GM19351 (cell line): ENCODE measurements around the gene BZW1.
A peak's percentile ranks its signal among the peaks of the same experiment; 100 is the strongest.

Source experiments
- ATAC-seq: cut with Tn5 transposase; IDR thresholded peaks from one replicate; pipeline ENCODE4 v1.9.1; 2021; ENCODE audit warnings: mild to moderate bottlenecking, moderate library complexity; ENCODE audit not compliant: unreplicated experiment

The BZW1 gene

DNA sequence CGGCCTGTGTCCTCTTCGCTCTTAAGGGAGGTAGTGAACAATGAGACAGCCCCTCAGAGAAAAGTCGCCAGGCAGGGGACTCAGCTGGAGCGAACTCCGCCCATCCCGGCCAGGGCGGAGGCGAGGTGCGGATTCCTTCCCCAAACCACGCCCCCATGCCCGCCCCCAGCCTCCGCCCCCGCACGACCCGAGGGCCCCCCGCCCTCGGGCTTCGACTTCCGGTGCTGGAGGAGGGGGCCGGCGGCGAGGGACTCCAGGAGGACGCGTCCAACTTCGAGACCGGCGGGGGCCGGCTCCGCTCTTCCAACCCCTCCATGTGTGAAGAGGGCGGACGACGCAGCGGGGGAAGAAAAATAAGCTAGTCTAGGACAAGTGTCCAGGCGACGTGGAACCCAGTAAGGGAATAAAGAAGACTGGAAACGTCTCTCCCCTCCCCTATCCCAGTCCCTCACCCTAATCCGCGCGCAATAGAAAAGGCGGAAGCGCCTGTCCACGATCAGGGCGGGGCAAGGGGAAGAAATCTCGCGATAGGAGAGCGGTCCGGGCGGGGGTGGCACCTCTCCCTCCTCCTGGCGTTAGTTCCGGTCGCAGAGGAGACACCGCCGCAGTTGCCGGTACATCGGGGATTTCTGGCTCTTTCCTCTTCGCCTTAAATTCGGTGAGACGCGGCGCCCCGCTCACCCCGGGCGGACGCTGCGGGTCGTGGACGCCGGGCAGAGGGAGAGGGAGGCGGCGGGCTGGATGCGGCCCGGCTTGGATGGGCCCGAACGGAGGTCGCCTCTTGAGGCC lies at the start of gene BZW1:
BZW1 (plus strand) TSS at position 578 of the 789 bp plus-strand sequence. CDS start 1,308 bp downstream, outside the sequence.
- ATAC-seq = peak; percentile 72

DNA sequence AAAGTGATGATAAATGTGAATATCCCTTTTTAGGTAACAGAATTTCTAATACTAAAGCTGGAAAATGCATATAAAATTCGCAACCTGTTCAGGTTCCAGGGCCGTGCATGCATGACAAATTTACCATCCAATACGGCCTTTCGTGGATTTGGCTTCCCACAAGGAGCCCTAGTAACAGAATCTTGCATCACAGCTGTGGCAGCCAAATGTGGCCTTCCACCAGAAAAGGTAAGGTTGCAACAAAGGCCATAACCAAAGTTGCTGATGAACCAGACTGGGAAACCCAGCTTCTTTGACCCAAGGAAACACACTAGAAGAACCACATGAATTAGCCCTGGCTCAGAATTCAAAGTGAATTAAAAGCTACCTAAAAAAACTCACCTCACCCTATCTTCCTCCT lies 49.6 kb upstream of the BZW1 start:
- no peak for ATAC-seq

DNA sequence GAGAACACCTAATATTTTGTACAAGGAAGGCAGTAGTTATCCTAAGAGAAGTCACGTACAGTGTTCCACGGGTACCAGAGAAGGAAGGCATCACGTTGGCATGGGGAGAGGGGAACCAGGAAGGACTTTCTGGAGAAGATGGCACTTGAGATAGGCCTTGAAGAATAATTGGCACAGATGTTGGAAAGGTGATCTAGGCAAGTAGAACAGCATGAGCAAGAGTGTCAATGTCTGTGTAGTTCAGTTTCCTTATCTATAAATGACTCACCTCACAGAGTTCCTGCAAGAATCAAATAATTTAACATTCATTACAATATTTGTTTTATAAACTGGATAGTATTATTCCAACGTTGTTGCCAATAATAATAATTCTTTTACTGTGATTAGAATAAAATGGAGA lies 48.3 kb upstream of the BZW1 start:
- ATAC-seq = no peak

DNA sequence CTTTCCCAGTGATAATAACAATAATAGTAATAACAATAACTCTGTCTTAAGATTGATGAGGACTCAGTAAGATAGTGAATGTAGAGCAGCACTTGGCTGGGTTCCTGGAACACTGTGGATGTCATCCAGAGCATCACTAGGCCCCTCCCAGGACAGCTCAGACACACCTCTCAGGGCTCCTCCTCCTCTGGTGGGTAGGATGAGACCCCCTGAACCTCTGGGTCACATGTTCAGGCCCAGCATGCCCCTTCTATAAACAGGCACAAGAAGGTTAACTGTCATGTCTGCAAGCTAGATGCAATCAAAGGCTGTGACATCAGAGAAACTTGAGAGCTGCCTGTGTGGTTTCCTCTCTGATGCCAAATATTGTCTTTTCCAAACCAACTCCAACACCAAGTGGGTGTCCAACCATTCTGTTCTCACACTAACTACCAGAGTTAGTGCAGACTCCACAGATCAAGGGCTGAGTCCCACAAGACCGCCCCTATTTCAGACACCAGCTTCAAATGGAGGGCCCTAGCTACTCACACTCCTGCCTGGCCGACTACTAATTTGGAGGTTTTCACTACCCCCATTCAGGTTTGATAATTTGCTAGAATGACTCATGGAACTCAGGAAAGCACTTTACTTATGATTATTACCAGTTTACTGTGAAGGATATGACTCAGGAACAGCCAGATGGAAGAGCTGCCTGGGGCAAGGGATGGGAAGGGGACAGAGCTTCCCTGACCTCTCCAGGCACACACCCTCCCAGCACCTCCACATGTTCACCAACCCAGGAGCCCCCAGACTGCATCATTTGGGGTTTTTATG lies 46.4 kb upstream of the BZW1 start:
- peak; percentile 64 for ATAC-seq

DNA sequence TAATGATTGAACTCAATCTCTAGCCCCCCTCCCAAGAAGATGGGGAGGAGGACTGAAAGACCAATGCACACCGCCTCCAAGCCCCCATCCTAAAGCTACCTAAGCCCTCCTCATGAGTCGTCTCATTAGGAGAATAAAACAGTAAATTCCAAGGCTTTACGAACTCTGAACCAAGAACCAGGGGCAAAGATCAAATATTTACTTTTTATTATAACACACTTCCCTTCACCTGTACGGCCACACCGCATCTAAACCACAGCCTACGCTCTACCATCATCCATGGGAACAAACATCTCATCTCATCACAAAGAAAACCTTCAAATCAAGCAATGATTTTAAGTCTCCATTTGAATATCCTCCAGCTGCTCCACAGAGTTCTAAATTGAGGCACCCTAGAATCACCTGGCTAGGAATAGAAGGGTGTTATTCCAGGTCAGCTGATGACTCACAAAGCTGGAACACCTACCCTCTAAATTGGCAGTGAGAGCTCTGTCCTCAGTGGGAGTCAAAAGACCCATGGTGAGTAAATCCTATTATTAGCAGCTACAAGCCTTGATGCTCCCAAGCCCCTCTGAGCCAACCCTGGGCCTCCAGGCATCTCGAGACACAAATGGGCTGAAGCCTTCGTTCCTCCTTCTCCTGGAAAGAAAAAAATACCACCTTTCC lies 45.6 kb upstream of the BZW1 start:
- ATAC-seq = no peak

DNA sequence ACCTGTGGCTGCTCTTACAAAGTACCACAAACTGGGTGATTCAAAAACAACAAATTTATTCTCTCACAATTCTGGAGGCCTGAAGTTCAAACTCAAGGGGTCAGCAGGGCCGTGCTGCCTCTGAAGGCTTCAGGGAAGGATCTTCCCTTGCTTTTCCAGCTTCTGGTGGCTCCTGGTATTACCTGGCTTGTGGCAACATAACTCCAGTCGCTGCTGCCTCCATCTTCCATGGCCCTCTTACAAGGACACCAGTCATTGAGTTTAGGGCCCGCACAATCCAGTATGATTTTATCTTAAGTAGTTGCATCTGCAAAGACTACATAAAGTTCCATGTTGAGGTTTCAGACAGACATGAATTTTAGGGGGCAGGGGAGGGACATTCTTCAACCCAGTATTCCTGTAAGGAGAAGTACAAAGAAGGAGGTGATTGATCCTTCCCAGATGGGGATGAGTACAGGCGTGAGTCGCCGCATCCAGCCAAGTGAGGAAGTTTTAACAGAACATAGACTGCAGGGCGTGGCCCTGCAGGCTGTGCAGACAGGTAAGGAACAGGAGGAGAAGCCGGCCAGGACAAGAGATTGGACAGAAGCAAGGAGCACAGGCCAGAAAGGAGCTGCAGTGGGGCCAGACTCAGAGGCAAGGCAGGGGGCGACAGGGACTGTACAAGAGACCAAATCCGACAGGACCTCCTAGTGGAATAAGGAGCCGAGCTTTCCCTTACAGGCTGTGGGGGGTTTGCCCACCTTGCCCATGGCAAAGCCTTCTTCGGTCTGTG lies 44.4 kb upstream of the BZW1 start:
- no peak for ATAC-seq

DNA sequence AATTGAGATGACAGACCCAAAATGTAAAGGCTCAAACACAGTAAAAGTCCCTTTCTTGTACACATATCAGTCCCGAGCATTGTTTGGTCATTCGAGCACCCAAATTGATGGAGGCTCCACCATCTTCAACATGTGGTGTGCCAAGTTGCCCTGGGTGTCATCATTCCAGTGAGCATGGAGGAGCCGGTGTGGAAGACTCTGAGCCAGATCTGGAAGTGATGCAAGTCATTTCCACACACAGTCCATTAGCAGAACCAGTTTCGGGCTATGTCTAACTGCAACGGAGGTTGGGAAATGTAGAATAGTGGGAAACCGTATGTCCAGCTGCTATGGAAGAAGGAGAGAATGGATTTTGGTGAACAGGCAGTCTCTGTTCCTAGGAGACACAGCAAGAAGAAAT lies 40.9 kb upstream of the BZW1 start:
- no peak for ATAC-seq

DNA sequence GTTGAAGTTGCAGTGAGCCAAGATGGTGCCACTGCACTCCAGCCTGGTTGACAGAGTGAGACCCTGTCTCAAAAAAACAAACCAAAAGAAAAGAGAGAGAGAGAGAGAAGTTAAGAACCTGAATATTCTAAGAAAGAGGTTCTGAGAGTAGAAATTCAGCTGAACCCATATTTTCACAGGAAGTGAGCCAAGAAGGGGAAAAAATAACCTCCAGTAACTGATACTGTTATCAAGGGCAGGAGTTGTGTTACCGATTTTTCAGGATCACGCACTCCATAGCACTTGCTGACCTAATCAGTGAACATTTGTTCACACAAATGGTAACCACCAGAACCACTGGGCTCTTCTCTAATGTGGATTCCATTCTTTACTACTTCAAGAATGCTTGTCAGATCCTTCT lies 39.1 kb upstream of the BZW1 start:
- ATAC-seq = no peak

DNA sequence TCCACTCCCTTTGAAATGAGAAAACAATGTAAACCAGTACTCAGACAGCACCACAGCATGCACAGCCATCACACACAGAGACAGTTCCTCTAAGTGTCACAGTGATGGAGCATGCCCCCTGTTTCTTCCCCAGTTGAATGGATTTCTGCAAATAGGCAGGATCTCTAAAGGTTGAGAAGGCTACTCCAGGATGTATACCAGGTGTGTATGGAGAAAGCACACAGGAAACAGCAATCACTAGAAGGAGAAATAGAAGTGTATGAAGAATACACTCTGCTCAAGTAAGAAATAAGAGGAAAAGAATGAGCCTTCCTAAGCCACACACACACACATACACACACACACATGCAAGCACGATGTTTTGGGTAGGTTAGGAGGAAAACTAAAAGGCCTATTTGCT lies 38.6 kb upstream of the BZW1 start:
- ATAC-seq = no peak

DNA sequence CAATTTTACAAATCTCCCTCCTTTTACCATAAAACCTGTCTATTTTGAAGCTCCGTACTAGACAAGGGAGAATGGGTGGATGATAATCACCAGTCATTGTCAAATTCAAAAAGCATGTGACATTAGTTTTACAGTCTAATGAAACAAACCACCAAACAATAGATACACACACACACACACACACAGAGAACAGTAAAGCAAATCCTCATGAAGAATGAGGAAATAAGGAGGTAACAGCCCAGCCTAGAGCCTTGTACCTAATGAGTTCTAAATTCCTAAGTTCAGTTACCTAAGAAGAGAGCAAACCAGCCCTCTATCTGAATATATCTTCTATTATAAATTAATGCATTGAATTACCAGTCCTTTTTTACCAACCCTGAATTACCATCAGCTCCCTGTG lies 36.8 kb upstream of the BZW1 start:
- no peak for ATAC-seq

DNA sequence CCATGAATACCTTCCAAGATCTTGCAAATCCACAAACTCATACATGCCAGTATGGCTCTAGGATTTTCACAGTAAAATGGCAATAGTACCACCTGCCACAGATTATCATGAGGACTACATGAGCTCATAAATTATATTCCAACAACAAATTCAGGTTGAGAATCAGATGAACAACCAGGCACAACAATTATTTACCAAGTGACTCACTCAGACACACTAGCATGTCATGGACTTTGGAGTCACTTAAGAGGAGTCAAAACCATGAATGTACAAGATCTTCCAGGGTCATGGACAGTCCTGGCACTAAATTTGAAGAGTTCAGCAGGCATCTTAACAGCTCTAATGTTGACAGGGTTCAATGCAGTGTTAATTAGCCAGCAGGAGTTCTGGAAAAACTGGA lies 34.4 kb upstream of the BZW1 start:
- no peak for ATAC-seq

DNA sequence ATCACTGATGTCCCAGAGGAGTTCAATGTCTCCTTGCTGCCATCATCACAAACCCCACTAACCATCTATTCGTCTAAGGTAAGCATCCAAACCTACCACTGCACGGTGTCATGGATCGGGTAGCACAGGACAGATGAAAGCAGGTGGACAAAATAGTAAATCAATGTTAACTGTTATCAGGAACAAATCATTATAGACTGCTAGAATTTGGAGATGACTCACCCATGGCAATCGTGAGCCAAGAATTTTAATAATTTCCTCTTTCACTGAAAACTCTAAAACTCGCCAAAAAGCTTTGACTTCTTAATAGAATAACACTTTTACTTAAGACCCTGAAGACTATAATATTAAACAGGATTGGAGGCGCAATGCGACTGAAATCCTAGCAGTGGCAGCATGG lies 33.7 kb upstream of the BZW1 start:
- no peak for ATAC-seq

DNA sequence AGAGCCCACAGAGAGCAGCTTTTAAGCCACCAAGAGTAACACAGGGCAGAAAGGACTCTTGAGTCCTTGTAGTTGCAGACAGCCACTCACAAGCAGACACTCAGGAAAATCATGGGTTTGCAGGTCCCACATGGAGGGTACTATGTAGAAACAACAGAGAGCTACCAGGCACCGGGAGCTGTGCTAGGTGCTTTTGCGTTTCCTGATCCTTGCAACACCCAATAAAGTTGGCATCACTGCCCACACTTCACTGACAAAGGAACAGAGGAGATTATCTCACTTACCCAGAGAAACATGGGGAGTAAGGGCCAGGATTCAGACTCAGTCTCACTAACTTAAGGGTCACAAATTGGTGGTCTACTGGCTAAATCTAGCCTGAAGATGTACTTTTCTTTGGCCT lies 32.5 kb upstream of the BZW1 start:
- no peak for ATAC-seq

DNA sequence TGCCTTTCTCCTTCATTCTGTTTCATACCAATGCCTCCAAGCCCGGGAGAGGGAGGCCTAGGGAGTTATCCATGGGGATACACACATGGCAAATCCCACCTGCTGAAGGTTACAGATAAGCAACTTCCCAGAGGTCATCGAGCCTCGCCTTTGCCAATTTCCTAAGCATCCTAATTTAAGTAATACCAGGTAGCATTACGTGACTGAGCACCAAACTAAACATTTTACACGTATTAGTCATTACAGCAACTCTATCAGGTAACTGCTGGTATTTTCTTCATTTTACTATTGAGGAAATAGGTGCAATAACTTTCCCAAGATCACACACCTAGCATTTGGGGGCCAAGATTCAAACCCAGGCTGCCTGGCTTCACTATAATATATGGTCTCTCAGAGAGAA lies 30.1 kb upstream of the BZW1 start:
- ATAC-seq = no peak

DNA sequence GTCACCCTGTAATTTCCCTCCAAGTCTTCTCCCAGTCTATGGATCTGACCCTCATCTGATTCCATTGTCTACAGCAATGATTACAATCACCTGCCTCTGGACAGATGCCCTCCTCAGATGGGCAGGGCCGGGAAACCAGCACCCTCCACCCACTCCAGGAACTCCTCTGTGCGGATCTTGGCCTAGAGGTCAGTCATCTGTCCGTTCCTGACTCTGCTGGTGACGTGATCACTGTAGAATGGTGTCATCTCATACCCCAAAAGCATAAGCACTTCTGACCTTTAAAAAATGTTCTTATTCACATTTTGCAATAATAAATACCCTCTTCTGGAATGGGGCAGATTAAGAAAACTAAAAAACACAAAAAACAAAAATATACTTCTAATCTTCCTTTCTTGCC lies 29.5 kb upstream of the BZW1 start:
- no peak for ATAC-seq

DNA sequence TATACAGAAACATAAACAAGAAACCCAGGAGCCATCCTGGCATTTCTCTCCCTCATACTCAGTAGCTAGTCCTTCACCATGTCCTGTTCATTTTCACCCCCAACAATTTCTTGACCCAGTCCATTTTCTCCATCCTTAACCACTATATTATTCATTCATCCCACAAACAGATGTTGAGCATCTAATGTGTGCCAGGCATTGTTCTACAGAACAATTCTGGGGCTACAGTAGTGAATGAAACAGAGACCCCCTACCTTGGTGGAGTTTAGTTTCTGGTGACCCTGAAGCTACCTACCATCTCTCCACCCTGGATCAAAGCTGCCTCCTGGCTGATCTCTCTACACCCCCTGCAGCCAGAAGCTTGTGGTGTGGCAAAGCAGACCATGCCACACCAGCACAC lies 27.5 kb upstream of the BZW1 start:
- ATAC-seq = no peak

DNA sequence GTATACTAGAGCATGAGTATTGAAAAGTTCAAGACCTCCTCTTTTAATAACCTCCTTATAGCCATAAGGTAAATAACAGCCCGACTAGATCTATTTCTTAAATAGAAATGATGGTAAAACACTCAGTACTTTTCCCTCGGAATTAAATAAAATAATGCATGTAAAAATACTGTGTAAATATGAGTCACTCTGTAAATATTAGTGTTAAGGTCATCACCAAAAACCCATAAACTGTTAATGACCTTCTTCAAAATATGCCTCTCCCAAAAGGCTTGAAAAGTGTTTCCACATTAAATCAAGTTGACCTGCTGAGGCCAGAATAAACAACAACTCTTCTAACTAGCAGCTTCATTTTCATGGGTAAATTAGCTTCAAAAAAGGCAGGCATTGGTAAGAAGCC lies 25.3 kb upstream of the BZW1 start:
- ATAC-seq = no peak

DNA sequence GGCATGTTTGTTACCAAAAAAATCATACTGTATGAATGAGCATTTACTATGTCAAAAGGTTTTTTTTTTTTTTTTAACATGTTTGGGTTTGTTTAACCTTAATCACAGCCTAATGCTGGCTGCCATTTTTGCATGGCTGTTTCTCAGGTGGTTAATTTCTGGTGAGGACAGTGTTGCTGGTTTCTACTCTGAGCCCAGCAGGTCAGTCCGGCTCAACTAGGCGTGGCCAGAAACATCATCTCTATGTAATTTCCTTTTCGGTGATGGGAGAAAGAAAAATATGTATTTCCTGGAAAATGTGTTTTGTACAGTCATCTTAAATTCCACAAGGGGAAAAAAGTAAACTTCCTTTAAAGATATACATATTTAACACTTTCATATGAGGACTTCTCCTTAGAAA lies 24.9 kb upstream of the BZW1 start:
- no peak for ATAC-seq

DNA sequence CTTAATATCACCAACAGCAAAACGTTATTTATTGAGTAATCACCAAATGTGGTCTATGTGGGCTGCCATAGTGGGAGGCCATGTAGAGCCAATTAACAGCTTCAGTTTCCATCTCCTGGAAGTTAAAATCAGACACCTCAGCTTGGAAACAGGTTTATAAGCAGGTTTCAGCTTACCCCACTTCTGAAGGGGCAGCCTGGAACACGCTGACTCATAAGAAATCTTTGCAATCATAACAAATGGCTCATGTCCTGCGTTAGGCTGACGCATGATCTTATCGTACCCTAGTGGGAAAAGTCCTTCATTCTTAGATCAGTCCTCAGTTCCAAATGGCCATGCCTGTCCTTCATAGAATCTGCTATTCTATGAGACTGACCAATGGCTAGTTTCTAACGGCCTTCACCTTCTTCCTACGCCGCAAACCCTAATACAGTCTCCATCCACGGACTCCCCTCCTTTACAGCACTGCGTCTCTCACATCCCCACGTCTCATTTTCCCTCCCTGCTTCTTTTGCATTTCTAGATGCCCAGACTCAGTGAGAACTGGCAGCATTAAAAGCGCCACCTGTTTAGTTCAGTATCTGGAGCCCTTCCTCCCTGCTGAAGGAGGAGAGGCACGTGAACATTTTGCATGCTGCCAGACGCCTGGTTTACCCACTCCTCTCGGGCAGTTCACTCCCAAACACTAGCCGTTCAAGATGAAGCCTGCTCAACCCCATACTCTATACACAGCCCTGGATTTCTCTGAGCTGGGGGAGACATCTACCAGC lies 24.2 kb upstream of the BZW1 start:
- ATAC-seq = no peak

DNA sequence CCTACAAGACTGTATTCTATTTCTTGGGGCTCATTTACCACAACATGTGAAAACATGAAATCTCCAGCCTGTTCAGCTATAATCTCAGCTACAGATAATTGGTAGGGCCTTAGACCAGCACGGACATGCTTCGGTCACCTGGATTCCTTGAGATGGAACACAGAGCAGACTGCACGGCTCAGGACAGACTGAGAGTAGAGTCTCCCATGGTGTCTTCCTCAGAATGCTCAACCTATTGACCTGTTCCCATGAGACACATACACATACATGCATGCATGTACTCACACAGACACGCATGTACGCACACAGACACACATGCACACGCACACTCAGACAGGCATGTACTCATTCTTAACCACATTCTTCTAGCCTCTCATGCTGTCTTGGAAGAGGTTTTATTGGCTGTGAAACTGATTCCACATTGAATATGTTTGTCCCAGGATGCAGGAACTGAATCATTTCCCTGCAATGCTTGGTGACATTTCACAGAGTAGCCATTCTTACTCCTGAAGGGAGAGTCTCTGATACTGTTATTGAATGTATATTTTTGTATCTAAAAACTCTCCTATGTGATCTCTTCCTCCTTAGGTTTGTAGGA lies 23.5 kb upstream of the BZW1 start:
- no peak for ATAC-seq
